Stimulated activated naive CD4-positive, alpha-beta T cell treated with Interleukin-2 at 50 U/mL for 16 hours (primary cell): ENCODE data around the gene VWC2.

ENCODE experiments used
- DNase-seq: peaks from one replicate; lab custom pipeline; 2025; lab: John Stamatoyannopoulos, UW

VWC2 gene

GRCh38 chr7:49852619-49853462 is 79.4 kb downstream of the VWC2 start:
- no peak for DNase-seq

GRCh38 chr7:49855281-49855980 is 82.0 kb downstream of the VWC2 start:
- no peak for DNase-seq

- no peak for DNase-seq
These were observed 86.9 kb downstream of the VWC2 start for GRCh38 chr7:49860293-49860692.

- DNase-seq, result no peak
These were observed 92.8 kb downstream of the VWC2 start for GRCh38 chr7:49866076-49866735.

GRCh38 chr7:49866910-49867309 is 93.5 kb downstream of the VWC2 start:
- DNase-seq, result no peak

- no peak for DNase-seq
These were observed 100.0 kb downstream of the VWC2 start for GRCh38 chr7:49873420-49873819.

GRCh38 chr7:49875336-49875735 is 101.9 kb downstream of the VWC2 start:
- DNase-seq, result no peak

GRCh38 chr7:49876202-49876601 is 102.8 kb downstream of the VWC2 start:
- no peak for DNase-seq

GRCh38 chr7:49878089-49878488 is 104.7 kb downstream of the VWC2 start:
- no peak for DNase-seq

- DNase-seq, result no peak
These were observed 105.2 kb downstream of the VWC2 start for GRCh38 chr7:49878627-49879026.

GRCh38 chr7:49883933-49884332 is 110.5 kb downstream of the VWC2 start:
- no peak for DNase-seq

GRCh38 chr7:49885593-49886285 is 112.3 kb downstream of the VWC2 start:
- no peak for DNase-seq

- DNase-seq, result no peak
These were observed 119.0 kb downstream of the VWC2 start for GRCh38 chr7:49892481-49892880.

GRCh38 chr7:49893131-49893530 is 119.7 kb downstream of the VWC2 start:
- DNase-seq, result no peak

- DNase-seq, result no peak
These were observed 121.1 kb downstream of the VWC2 start for GRCh38 chr7:49894543-49894942.

- no peak for DNase-seq
These were observed 138.5 kb downstream of the VWC2 start for GRCh38 chr7:49911909-49912308.

GRCh38 chr7:49926720-49927119 is 153.3 kb downstream of the VWC2 start:
- no peak for DNase-seq

- DNase-seq, result no peak
These were observed 154.2 kb downstream of the VWC2 start for GRCh38 chr7:49927631-49928030.

GRCh38 chr7:49928787-49929186 is 155.3 kb downstream of the VWC2 start:
- DNase-seq, result no peak

- no peak for DNase-seq
These were observed 158.2 kb downstream of the VWC2 start for GRCh38 chr7:49931627-49932026.

GRCh38 chr7:49937608-49938007 is 164.2 kb downstream of the VWC2 start:
- no peak for DNase-seq
